Measurements from ENCODE around the gene ZNRF1.

The ZNRF1 gene

DNA sequence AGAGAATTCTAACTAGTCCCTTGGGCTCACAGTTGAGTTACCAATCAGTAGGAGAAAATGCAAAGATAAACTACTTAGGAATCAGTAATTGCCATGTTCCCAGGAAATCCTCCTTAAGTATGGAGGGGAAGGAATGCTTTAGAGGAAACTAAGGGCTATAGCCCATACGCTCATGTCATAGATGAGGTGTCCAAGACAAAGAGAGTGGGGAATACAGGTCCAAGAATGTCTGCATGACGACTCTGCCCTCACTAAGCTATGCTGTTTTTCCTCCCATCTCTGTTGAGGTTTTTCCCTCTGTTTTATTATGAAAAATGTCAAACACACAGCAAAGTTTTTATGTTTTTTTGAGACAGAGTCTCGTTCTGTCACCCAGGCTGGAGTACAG is 101.8 kb downstream of the ZNRF1 start:
- DNase-seq, result no peak

DNA sequence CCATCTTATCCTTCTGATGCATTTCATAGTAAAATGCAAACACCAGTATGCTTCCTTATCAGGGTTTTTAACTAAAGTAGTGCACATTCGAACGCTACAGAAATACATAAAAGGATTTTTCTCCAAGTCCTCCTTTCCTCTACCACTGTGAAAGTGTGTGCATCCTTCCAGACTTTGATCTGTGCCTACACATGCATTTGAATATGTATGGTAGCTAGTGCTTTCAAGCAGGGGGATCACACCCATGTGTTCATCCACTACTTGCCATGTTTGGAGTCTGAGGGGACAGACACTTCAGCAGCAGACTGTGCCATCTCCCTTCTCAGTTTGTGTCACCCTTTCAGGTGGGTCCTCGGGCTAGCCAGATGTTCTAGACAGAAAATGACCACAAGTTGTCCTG is 102.8 kb downstream of the ZNRF1 start:
- no peak for DNase-seq

DNA sequence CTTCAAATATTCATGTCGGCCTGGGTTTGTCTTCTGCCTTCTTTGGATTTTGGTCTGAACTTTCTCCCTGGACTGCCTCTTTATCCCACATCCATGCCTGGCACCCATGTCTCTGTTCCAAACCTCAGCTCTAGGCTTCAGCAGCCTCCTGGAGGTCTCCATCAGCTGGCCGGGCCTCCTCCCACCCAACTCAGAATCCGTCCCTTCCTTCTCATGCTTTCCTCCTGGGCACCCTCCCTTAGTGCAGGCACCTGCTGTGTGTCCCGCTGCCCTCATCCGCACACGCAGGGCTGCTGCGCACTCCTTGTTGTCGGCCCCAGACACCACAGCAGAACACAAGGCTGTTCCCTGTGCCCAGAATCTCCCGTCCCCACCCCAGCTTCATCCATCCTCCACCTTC is 103.8 kb downstream of the ZNRF1 start:
- DNase-seq, result no peak

DNA sequence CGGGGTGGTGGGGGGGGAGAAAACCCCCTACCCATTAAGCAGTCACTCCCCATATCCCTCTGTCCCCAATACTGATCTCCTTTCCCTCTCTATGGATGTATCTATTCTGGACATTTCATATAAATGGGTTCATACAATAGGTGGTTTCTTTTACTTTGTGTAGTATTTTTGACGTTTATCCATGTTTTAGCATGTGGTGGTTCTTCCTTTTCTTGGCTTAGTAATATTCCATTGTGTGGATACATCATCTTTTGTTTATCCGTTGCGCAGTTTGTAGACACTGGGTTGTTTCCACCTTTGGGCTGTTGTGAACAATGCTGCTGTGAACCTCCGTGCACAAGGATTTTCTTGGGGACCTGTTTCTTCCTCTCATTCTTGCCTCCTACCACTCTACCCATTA is 105.2 kb downstream of the ZNRF1 start:
- DNase-seq, result no peak

DNA sequence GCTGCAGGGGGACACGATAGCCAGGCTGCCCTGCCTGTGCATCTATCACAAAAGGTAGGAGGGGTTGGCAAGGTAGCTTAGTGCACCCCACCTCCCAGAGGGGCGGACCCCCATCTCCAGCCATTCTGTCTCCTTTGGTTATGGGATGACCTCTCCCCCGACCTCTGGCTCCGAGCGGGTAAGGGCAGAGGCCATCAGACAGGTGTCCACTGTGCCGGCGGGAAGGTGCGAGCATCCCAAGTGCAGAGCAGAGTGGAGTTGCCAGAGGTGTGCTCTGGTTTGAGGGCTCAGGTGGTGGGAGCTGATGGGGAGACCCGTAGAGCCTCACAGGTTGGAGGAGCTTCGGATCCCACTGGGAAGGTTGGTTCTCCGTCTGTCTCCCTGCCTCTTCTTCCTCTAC is 106.0 kb downstream of the ZNRF1 start:
- DNase-seq, result no peak

DNA sequence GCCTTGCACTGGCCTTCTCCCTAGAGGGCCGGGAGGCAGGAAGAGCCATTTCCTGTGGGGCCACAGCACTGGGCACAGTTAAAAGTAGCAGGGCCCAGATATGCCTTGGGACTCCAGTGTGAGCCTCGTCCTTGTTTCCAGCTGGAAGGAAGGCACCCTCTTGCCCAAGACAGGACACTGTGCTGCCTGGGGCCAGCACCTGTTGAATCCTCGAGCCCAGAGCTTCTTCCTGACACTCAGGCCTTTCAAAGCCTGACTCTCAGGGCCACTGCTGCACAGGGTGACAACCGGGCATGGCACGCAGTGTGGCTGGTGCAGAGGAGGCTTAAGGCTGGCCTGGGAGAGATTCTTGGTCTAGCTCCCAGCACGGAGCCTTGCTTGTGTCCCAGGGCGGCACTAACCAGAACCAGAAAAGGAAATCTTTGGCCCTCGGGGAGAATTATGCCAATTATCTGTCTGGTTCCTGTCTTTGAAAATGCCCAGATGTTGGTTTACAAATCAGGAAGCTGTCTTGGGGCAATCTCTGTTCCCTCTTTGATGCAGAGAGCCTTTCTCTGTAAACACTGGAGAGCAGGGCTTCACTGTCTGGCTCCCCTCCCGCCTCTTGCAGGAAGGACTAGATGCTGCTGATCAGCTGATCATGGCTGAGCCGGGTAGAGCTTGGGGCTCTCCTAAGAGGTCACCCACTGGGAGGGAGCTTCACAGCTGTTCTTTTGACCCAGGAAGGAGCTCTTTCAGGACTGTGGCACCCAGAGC is 106.7 kb downstream of the ZNRF1 start:
- DNase-seq, result no peak

DNA sequence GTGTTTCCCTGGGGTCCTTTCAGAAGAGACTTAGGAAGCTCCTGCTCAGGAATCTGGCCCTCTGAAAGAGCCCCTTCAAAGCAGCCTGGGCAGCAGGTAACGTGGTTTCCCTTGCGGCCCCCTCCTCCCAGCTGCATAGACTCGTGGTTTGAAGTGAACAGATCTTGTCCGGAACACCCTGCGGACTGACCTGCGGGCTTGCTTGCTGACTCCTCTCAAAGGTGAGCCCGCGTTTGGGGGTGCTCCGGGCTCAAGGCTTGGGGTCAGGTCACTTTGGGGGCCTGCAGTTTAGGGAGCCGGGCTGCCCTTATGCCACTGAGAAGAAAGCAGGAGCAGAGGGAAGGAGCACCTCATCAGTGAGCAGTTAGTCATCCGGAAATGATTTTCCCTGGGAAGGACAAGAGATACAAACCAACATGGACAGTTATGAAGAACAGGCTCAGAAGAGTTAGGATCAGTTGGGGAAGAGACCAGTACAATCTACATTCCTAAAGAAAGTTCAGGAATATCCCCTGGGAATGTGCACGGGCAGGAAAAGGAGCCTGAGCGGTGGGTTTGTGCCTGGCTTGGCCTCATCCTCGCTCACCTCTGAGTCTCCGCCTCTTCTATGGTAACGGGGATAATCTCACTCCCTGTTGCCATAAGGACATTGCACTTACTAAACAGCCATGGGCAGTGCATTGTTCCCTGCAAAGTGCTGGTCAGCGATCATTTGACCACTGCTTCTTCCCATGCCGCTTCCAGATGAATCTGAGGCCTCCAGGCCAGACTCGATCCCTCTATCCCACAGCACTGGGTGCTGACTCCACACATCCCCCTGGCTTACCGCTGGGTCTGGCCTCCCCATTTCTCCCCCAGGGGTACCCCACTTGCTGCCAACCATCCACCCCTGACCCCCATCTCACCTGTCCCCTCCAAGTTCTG is 107.8 kb downstream of the ZNRF1 start:
- no peak for DNase-seq

DNA sequence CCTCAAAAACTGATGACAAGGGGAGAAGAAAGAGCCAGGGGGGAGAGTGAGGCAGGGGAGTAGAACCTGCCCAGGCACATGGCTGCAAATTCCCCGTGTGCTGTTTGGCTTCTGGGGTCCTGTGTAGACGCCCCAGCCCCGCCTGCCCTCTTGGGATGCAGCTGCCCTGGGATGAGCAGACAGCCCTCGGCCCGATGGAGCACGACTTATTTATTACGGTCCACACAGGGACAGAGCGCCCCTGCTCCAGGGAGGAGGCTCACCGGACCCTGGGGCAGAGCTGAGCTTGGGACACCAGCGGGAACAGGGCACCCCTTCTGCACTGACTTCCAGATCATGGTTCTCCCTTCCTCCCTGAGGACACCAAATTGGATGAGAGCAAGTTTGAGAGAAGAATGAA is 108.7 kb downstream of the ZNRF1 start:
- no peak for DNase-seq

DNA sequence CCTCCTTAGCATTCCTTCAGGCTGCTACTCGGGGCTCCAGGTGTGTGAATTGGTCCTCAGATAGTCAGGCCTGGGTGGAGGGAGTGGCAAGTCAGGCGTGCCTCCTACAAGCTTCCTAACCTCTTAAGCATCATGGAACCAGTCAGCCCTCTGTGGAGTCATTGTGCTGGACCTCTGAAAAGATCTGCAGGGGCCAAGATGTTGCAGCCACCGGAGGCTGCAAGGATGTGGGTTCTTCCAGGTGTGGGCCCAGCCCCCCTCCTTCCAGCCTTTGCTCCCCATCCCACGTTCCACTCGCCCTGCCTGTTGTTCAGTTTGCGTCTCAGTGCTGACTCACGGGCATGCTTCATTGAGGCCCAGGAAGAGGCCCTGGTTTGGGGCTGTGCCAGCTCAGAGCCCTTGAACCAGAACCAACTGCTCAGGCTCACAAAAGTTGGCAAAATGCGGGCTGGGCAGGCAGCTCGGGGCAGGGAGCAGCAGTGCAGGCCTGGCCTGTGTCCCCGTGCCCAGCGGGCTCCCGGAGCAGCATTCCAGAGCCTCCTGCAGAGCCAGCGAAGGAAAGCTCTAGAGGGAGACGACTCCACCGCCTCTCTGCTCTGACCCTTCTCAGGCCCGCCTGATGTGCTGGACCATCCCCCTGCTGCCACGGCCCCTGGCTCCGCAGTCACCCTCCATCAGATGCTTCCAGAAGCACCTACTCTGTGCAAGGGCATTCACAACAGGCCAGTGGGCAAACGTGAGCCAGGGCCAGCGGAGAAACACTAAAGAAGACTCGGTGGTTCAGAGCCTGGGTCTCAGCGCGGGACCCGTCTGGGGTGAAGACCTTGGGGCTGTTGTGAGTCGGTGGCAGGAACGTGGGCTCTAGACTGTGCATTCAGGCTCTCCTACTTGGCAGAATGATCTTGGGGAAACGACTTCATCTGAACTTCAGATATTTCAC is 110.2 kb downstream of the ZNRF1 start:
- DNase-seq, result no peak

DNA sequence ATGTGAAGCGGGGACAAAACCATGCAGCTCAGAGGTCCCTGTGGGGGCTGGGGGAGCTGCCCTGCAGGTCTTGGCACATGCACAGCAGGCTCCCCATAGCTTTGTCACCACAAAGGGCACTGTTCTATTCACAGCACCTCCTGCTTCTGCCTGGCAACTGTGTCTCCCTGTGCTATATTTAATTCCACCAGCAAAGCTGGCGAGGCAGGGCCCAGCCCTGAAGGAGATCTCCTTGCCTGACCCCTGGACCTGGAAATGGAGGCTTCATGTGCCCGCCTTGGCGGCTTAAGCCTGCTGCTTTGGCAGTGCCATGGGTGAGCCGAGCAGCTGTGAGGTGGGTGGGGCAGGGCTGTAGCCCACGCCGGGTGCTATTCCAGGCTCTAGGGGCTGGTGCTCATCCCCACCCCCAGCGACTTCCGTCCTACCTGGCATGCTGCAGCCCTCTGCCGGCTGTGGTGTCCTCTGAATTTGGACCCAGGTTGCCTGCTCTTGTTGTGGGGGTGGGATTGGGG is 111.0 kb downstream of the ZNRF1 start:
- DNase-seq, result no peak

DNA sequence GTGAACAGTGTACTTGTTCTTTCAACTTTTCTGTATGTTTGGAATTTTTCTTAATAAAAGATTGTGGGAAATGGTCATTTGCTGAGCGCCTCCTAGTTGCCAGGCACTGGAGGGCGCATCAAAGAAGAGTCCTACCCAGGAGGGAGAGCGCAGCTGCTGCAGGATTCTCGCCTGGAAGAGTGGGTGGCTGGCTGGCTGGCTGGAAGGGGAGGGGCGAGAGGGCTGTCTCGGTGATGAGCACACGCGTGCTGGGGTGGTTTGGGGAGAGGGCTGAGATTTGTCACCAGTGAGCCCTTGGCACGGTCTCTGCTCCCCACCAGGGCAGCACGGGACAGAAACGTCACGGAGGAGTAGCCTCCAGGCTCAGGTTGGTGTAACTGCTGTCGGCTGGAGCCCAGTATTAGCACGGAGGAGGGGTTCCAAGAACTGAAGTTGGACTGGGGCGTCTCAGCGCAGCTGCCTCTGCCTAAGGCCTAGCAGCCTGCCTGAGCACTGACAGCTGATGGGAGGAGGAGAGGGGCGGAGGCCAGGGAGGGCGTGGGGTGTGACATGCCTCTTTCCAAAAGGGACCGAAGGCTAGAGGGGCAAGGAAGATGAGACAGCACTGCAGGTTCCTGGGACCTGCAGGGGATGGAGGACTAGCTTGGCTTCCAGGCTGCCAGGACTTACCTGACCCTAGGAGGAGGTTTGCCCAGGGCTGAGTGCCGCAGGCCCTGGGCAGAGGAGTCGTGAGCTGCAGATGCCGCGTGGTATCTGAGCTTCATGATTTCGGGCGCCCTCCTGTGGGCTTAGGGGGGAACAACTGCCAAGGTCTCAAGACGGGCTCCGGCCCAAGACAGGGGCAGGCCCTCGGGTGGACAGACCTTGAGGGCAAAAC is 112.1 kb downstream of the ZNRF1 start:
- DNase-seq, result peak; percentile 92

DNA sequence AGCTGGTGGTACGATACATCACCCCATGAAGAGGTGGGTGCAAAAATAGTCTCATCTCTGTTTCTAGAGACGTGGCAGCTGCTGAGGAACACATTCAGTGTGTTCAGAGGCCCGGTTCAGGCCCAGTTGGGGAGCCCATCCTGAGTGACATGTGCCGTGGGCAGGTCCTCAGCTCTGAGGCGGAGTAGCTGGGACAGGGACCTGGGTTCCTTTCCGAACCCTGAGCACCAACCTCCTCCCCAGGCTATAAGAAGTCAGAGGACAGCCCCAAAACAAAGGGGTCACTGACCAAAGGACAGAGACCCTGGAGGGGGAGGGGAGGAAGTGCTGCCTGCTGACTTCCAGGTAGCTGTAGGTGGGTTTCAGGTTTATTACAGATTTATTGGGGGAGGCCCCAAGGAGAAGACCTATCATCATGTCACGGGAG is 112.7 kb downstream of the ZNRF1 start:
- no peak for DNase-seq

DNA sequence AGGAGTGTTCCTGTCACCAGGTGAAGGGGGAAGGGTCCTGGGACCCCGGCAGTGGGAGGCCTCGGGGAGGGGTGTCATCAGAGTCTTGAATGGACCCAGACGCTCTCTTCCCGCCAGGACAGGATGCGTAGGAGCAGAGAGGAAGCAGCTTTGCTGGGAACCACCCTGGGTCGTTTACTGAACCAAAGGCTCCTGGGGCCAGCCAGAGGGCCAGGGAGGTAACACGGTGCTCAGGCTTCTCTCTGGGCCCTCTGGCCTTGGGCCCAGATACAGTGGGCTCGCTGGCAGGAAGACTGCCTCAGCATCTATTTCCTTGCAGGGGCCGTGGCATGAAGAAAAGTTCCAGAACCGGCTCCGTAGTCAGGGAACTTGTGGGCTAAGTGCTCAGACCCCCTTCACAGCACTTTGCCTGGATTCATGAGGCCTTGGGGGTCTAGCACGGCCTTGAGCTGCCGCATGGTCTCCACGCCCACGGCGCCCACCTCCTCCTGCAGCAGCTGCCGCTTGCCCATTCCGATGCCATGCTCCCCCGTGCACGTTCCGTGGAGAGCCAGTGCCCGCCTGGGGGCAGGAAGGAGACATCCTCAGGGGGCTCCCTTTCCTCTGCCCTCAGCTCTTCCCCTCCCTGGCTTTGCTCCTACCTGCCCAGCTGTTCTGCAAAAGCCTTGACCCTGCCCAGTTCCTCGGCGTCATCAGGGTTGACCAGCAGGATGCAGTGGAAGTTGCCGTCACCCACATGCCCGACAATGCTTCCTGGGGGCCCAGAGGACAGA is 113.3 kb downstream of the ZNRF1 start:
- DNase-seq, result no peak

DNA sequence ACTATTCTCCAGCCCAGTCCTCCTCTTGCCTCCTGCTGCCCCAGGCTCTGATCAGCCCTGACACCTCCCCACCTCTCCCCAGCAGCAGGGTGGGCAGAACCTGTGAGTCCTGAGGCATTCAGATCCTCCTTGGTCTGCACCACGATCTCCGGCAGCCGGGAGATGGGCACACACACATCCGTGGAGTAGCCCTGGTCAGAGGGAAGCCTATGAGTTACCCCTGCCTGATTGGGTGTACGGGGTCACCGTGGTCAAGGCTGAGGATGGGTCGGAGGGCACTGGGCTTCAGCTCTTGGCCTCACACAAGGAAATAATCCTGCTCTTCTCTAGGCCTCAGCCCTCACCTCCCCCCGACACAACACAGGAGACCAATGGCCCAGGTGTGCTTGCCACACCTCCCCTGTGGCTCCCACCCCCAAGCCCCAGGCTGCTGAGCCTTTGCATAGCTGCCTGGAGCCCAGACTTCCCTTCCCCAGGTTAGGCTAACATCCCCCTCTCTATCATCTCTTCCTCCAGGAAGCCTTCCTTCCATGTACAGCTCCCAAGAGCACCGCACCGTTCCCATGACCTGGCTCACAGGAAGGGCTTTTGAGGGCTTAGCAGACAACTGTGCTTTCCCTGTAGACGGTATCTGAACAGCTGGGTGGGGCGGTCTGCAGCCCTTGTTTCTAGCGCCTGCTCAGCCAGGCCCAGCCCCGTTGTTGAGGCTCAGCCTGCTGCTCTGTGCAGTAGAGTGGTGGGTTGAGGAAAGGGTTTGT is 114.1 kb downstream of the ZNRF1 start:
- DNase-seq, result peak; percentile 66

DNA sequence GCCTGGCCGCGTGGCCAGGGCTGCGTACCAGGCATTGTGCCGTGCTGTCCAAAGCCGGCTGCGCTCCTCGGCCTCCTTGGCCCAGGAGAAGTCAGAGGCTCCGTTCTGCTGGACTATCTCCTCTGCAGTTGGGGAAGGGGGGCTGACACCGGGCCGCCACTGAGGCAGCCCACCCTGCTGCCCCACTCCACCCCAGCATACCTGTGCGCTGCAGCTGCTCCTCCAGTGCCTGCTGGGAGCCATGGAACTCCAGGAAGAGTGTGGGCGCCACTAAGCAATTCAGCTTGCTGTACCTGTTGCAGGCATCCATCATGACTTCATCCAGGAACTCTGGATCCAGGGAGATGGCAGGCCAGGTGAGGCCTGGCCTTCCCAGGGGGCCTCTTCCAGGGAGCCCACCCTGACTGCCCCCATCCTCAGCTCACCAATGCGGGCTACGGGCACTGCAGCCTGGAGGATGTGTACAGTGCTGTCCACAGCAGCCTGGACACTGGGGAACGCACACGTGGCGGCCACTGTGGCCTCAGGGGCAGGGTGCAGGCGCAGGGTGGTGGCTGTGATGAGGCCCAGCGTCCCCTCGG is 114.8 kb downstream of the ZNRF1 start:
- no peak for DNase-seq

DNA sequence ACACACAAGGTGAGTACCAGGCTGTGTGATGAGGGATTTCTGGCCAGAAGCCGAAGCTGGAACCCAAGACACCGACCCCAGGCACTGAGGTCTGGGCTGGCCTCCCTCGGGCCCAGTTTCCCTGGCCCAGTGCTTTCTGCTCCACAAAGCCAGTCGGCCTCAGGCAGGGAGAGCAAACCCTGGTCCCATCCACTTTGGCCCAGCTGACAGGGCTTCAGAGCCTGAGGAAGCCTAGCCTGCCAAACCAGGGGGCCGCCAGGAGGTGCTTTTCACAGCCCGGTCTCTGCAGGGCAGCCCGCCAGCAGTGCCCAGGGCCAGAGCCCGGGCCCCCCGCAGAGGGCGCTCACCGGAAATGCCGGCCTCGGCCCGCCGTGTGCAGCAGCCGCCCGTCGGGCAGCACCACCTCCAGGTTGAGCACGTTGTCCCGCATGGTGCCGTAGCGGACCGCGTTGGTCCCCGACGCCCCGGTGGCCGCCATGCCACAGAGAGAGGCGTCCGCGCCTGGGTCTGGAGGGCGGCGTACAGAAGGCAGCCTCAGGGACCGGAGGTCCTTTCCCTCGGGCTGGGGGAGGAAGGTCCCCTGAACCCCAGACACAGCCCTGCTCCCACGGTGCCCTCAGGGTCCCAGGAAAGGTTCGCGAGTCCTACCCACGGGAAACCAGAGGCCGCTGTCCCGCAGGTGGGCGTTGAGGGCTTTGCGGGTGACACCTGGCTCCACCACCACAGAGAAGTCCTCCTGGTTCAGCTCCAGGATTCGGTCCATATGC is 115.5 kb downstream of the ZNRF1 start:
- DNase-seq, result no peak

DNA sequence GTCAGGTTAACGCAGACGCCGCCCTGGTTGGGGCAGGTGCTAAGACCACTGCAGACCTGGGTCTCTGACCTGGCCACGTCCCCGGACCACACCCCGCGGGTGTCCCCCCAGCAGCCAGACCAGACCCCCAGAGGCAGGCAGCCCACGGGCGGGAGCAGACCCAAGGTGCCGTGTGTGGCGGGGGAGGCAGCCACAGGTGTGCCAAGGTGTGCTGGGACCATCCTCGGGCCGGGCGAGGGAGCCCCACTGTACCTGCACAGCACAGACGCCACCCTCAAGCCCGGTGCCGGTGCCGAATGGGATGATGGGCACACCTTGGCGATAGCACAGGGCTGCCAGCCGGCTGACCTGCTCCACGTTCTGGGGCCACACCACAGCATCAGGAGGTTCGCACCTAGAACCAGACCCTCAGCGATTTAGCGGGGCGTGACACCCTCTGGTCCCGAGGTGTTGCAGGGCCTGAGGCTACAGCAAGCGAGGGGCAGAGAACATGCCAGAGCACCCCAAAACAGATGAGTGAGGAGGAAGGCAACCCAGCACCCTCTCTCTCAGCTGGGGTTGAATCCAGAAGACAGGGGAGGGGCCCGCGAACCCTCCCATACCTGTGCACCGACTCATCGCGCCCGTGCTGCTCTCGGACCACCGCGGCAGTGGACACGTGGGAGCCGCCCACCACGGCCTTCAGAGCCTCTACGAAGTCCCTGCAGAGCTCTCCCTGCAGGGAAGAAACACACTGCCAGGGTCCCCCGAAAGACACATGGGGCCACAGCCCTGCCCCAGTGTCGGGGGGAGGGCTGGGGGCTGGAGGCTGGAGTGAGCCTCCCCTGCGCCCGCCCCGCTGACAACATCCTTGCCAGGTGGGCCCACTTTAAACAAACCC is 116.4 kb downstream of the ZNRF1 start:
- DNase-seq, result no peak

Measured in NCI-H82 (cell line).